Lower leg skin (tissue), 4 donors: ENCODE measurements around the gene ORM2. TPM values are rescaled to one million over a fixed set of nuclear protein-coding genes. Genes with fewer than 3 reads are reported as not detected.
A peak's percentile ranks its signal among the peaks of the same experiment; 100 is the strongest.

ENCODE experiments used
- DNase-seq, 2 donors: peaks; one replicate each; pipeline ENCODE4 v3.0.0-alpha.2; 2019; ENCODE audit warnings: low spot score in 2 of 2
- H3K4me3 ChIP-seq: fragments of 200-600 bp; sonication (generic); 2 replicates; pipeline ENCODE4 v1.5.1; 2017; ENCODE audit warnings: mild to moderate bottlenecking, low read depth; ENCODE audit not compliant: poor library complexity, severe bottlenecking
- POLR2A ChIP-seq, 2 donors: fragments of 450-650 bp; IDR thresholded peaks; one replicate each; pipeline ENCODE4 v1.6.1; 2016 to 2017; ENCODE audit warnings: antibody characterized with exemption in 2 of 2, mild to moderate bottlenecking in 1 of 2, moderate library complexity in 1 of 2
- WGBS, 2 donors: methylation state at CpG; one replicate each; pipeline ENCODE4 v1.1.5; 2018; 5-methylcytosine and 5-hydroxymethylcytosine counted together
- intact Hi-C: fragments of 100-400 bp; cut with DNase I; formaldehyde crosslinking; loops from one replicate; pipeline ENCODE4 v1.15.0; 2023; ENCODE audit warnings: low total_unique reads
- total RNA-seq, 4 donors: library from RNA; depleted of rRNA; stranded (reverse); fragments of >200 nt; gene quantifications; one replicate each; pipeline ENCODE4 v1.1.0, GENCODE V29; 2016
- TF ChIP-seq, protein P1 (sequence below), 3 donors: fragments of 450-650 bp; IDR thresholded peaks; one replicate each; pipeline ENCODE4 v1.5.1; 2016; ENCODE audit warnings: antibody characterized with exemption in 3 of 3, mild to moderate bottlenecking in 3 of 3, moderate library complexity in 2 of 3

ORM2 gene
- total RNA-seq, 4 donors from 2014 or later, result not detected

DNA sequence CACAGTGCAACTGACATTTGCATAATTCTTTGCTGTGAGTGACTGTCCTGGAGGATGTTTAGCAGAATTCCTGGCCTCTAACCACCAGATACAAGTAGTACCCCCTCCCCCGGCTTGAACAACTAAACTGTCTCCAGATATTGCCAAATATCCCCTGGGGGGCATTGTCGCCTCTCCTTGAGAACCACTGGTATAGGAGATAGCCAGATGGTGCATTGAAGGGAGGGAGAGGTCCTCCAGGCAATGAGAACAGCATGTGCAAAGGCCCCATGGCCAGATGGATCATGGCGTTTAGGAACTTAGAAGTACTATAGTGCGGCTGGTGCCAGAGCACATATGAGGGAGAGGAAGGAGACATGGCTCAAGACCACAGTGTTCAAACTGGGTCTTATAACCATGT is 25.7 kb upstream of the ORM2 start:
- WGBS, 2 donors, result 94 to 96% methylated on average over 4 of the region's 4 CpGs
- intact Hi-C loops, result no loop called here
- DNase-seq, result peak in 1 of 2 donors; percentile 70

DNA sequence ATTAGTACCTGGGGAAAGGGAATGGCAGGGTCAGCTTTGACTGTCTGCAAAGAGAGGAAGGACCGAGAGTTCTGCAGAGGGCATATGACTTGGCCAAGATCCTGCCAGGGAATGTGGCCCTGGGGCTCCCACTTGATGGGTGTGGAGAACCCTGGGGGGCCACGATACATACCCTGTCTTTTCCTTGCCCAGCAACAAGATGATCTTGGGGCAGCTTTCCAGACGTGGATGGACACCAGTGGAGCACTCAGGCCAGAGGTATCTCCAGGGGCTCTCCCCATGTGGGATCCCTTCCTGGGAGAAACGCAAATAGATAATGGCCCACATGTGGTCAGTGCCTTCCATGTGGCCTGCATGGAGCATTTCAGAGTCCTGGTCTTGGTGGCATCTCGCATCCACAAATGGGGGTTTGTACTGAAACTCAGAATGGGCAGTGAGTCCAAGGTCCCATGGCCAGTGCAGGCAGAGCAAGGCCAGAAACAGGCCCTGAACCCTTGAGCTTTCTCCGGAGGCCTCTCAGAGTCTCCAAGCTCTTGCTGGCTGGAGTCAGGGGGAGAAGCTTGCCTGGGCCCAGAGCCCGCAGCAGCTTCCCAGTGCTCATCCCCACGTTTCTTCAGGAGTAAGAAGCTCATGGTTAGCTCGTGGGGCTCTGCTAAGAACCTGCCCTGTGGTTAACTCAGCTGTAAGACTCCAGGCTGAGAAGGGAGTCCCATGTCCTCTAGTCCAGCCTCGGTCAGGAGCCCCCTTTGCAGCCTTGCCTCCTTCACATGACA is 25.1 kb upstream of the ORM2 start:
- TF ChIP-seq, protein P1, sequence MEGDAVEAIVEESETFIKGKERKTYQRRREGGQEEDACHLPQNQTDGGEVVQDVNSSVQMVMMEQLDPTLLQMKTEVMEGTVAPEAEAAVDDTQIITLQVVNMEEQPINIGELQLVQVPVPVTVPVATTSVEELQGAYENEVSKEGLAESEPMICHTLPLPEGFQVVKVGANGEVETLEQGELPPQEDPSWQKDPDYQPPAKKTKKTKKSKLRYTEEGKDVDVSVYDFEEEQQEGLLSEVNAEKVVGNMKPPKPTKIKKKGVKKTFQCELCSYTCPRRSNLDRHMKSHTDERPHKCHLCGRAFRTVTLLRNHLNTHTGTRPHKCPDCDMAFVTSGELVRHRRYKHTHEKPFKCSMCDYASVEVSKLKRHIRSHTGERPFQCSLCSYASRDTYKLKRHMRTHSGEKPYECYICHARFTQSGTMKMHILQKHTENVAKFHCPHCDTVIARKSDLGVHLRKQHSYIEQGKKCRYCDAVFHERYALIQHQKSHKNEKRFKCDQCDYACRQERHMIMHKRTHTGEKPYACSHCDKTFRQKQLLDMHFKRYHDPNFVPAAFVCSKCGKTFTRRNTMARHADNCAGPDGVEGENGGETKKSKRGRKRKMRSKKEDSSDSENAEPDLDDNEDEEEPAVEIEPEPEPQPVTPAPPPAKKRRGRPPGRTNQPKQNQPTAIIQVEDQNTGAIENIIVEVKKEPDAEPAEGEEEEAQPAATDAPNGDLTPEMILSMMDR (IDR thresholded peaks at IDR 0.05), result no peak
- no peak for TF ChIP-seq POLR2A (IDR thresholded peaks at IDR 0.05)
- intact Hi-C loops, result no loop called here
- WGBS, 2 donors, result 86 to 92% methylated on average over 10 of the region's 10 CpGs
- peak in 1 of 2 donors; percentile 69 for DNase-seq
- H3K4me3 ChIP-seq, result no peak overlapping the region

More for the DNA sequence above, 25.7 kb upstream of the ORM2 start:
- H3K4me3 ChIP-seq, result no peak overlapping the region
- TF ChIP-seq, protein P1 (IDR thresholded peaks at IDR 0.05), result no peak
- TF ChIP-seq POLR2A (IDR thresholded peaks at IDR 0.05), result no peak

DNA sequence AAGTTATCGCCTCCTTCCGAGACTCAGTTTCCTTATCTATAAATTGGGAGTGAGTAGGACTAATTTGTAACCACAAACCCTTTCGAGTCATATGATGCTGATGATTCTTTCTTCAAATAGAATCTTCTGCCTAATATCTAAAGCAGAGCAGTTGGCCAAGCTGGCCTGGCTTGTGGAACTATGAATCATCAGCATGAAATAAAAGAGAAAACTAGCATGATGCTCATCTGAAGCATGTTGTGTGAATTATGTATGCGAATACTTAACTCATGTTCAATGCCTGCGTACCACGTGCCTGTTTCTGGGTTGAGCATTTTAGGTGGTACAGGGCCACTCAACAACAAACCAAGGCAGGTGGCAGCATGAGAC is 21.8 kb upstream of the ORM2 start:
- 76 to 84% methylated on average over 6 of the region's 6 CpGs for WGBS, 2 donors
- intact Hi-C loops, result no loop called here
- H3K4me3 ChIP-seq, result no peak overlapping the region
- TF ChIP-seq, protein P1 (IDR thresholded peaks at IDR 0.05), result no peak
- no peak for TF ChIP-seq POLR2A (IDR thresholded peaks at IDR 0.05)
- no peak for DNase-seq

DNA sequence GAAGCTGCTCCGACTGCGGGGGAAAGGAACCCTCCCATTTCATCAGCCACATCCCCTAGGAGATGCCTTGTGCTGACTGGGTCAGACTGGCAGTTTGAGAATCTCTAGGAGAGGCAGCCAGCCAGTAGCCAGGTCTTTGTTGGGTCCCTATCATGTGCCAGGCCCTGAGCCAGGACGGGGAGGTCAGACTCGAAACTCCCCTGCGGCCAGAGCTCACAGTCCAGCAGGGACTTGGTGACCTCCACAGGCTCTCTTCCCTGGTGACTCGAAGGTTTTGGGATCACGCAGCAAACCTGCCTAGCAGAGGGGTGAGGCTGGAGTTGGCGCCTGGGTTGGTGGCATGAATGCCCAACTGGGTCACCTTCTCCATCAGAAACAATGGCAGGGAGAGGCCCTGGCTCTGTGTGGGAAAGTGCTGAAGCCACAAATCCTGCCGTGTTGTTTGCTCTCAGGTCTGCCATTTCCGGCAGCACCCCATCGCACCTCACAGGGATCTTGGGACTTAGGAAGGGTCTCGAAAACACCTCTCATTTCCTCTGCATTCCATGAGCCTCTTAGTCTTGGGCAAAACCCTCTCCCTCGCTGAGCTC is 21.2 kb upstream of the ORM2 start:
- H3K4me3 ChIP-seq, result no peak overlapping the region
- WGBS, 2 donors, result 96 to 99% methylated on average over 13 of the region's 13 CpGs
- no peak for TF ChIP-seq POLR2A (IDR thresholded peaks at IDR 0.05)
- TF ChIP-seq, protein P1 (IDR thresholded peaks at IDR 0.05), result no peak
- DNase-seq, result peak in 1 of 2 donors; percentile 72
- intact Hi-C loops, result no loop called here

DNA sequence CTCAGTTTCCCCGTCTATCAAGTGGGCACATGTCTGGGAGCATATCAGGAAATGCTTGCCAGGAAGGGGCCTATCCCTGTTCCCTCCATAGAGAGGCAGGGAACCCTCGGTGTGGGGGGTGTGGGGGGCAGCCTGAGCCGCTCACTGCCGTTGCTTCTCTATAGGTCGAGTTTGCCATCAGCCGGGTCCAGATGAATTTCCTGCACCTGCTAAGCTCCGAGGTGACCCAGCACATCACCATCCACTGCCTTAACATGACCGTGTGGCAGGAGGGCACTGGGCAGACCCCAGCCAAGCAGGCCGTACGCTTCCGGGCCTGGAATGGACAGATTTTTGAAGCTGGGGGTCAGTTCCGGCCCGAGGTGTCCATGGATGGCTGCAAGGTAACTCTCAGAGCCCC is 20.6 kb upstream of the ORM2 start:
- intact Hi-C loops, result no loop called here
- WGBS, 2 donors, result 93 to 96% methylated on average over 10 to 13 of the region's 13 CpGs
- peak in 1 of 2 donors; percentile 77 for DNase-seq
- TF ChIP-seq, protein P1 (IDR thresholded peaks at IDR 0.05), result no peak
- TF ChIP-seq POLR2A (IDR thresholded peaks at IDR 0.05), result no peak
- H3K4me3 ChIP-seq, result no peak overlapping the region
